ENCODE results near the gene ARV1. TPM values are rescaled to one million over a fixed set of nuclear protein-coding genes. Genes with fewer than 3 reads are reported as not detected.

Gene ARV1
- total and polyA plus RNA-seq, 10 of the 15 experiments (the other 5 are each of a cell fraction or from before 2014, with no cell fraction given), result 23.2 to 55.1 (median 35.6) TPM

- Histone ChIP-seq H4K20me1 (ENCODE audit: control insufficient read depth, insufficient read depth) (no peaks in the 10 kb centered on the region), H3K79me2 (ENCODE audit: control insufficient read depth, insufficient read depth, low read length) (no peaks in the 10 kb centered on the region), H3K27me3 (replicated peaks in 1 of 2; ENCODE audit: control insufficient read depth in 2 of 2, insufficient read depth in 2 of 2, low read length in 1 of 2) (peaks cover 0 to 6% of the 10 kb centered on the region in 2 experiments; a peak in 3 of 4 replicates), H3K4me2 (ENCODE audit: control insufficient read depth, insufficient read depth) (peak overlapping the region; percentile 85), H3K4me3 (peak overlapping the region; percentile 80), H3K9ac (ENCODE audit: control insufficient read depth, insufficient read depth, low read length) (0 out of 2 replicates have a peak overlapping the region, but pooled peaks have one; percentile 5), H2AFZ (ENCODE audit: control insufficient read depth, low read depth, low read length) (peak overlapping the region; percentile 35), H3K36me3 (ENCODE audit: control insufficient read depth in 2 of 2, insufficient read depth in 2 of 2, low read length in 1 of 2) (no peaks in the 10 kb centered on the region), H3K9me3 (replicated peaks; ENCODE audit: control insufficient read depth, insufficient read depth, low read length) (no peaks in the 10 kb centered on the region; the same call in 2 of the 3 replicates), H3K4me1 (ENCODE audit: control insufficient read depth, insufficient read depth, low read length) (no peaks in the 10 kb centered on the region), H3K27ac (ENCODE audit: control insufficient read depth, insufficient read depth) (no peak overlapping the region)
- in situ Hi-C loops (cut with MboI), result no loop called here
- FAIRE-seq (peak; percentile 75), ATAC-seq (peak; percentile 57), DNase-seq (ENCODE audit: low read depth, low spot score) (no peak)
- 2% methylated on average over 73 of the region's 91 CpGs for WGBS (ENCODE audit: insufficient coverage, insufficient replicate concordance, low lambda C conversion rate, missing lambda C conversion rate)
- TF ChIP-seq CTCF (IDR thresholded peaks at IDR 0.05 in 2 of 3, conservative IDR thresholded peaks at IDR 0.05 in 1 of 3; ENCODE audit: control insufficient read depth in 2 of 3, extremely low read depth in 1 of 3, insufficient read depth in 1 of 3, low read depth in 3 of 3, low read length in 3 of 3) (no peak), SUZ12 (IDR thresholded peaks at IDR 0.05; ENCODE audit: unreplicated experiment) (peak; percentile 41)
- intact Hi-C loops (cut with micrococcal nuclease; ENCODE audit: unreplicated experiment), result no loop called here
- SMC1A ChIA-PET (ENCODE audit: uncharacterized antibody, unreplicated experiment), result no interaction called here
- BruUV-seq (replicated peaks), result no TSS peak
- CTCF ChIA-PET, result interaction anchor here (1.0 kb wide), 1 partner anchor 30 kb away, joined by 3 read pairs; no protein-coding TSS in a partner anchor
- POLR2A ChIA-PET, result no interaction called here
- RAD21 ChIA-PET (ENCODE audit: unreplicated experiment), result no interaction called here
Measured at GRCh38 chr1:231039161-231040018, 60.5 kb downstream of the ARV1 start.
